Activated CD4-positive, alpha-beta memory T cell treated with anti-CD3 and anti-CD28 coated beads for 36 hours (primary cell): ENCODE results near the gene STN1. TPM values are rescaled to one million over a fixed set of nuclear protein-coding genes. Genes with fewer than 3 reads are reported as not detected.

ENCODE experiments used
- CTCF ChIA-PET: fragments of 350-600 bp; sonication (Branson Sonifier 250); formaldehyde crosslinking; loops from one replicate; lab custom pipeline; 2021; ENCODE audit warnings: antibody characterized with exemption, inconsistent platforms; lab: Charles Lee
- POLR2A ChIA-PET: fragments of 350-600 bp; sonication (Branson Sonifier 250); formaldehyde crosslinking; loops from one replicate; lab custom pipeline; 2021; ENCODE audit warnings: antibody characterized with exemption; lab: Charles Lee
- DNase-seq: peaks from one replicate; pipeline ENCODE4 v3.0.0-alpha.2; 2020
- H3K27ac Mint-ChIP-seq: one replicate; pipeline ENCODE4 v1.8.0; 2021; ENCODE audit warnings: mixed read lengths
- H3K27me3 Mint-ChIP-seq: one replicate; pipeline ENCODE4 v1.8.0; 2021; ENCODE audit warnings: mixed read lengths
- H3K36me3 Mint-ChIP-seq: one replicate; pipeline ENCODE4 v1.8.0; 2021; ENCODE audit warnings: mixed read lengths
- H3K4me1 Mint-ChIP-seq: one replicate; pipeline ENCODE4 v1.8.0; 2021; ENCODE audit warnings: low read depth, mixed read lengths
- H3K4me3 Mint-ChIP-seq: one replicate; pipeline ENCODE4 v1.8.0; 2021; ENCODE audit warnings: mild to moderate bottlenecking, mixed read lengths
- H3K9me3 Mint-ChIP-seq: one replicate; pipeline ENCODE4 v1.8.0; 2021; ENCODE audit warnings: mixed read lengths
- intact Hi-C: fragments of 100-400 bp; cut with micrococcal nuclease; formaldehyde crosslinking; loops from one replicate; pipeline ENCODE4 v1.15.1; 2023
- total RNA-seq, 2 experiments: library from RNA; stranded (reverse); gene quantifications; one replicate each; pipeline ENCODE4 v1.2.3, GENCODE V29; 2021

The STN1 gene
- total RNA-seq, 2 experiments from 2014 or later = 56.1 to 57.0 TPM

DNA sequence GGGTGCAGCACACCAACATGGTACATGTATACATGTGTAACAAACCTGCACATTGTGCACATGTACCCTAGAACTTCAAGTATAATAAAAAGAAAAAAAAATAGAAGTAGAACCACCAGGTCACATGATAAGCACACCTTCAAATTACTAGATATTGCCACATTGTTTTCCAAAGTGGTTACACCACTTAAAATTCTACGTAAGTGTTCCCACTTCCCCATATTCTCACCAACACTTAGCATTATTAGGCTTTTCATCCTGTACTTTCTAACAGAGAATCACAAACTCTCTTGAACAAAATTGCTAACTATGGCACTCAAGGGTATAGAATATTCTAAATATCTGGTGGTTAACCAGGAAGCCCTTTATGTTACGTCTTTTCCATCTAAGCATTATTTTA is 85.2 kb downstream of the STN1 start:
- Mint-ChIP-seq H3K27me3 (no peaks in the 10 kb centered on the region), H3K36me3 (no peaks in the 10 kb centered on the region), H3K4me3 (no peak overlapping the region), H3K4me1 (no peaks in the 10 kb centered on the region), H3K27ac (no peak overlapping the region), H3K9me3 (peaks cover 4% of the 10 kb centered on the region)
- no peak for DNase-seq
- intact Hi-C loops = no loop called here
- ChIA-PET POLR2A (no interaction called here), CTCF (no interaction called here)

Other genes with a start within 250 kb of the STN1 start
- 10 to 100 TPM in 1 of 2 experiments, 1 to 10 TPM in 1; 10.0 to 10.3 TPM for gene SH3PXD2A, start 62.6 kb downstream of the STN1 start, total RNA-seq
- gene SLK, start 49.0 kb upstream of the STN1 start, total RNA-seq = 10 to 100 TPM; 26.1 to 27.7 TPM
- gene COL17A1, start 167.7 kb upstream of the STN1 start, total RNA-seq = not detected
- gene SFR1, start 204.0 kb upstream of the STN1 start, total RNA-seq = 10 to 100 TPM; 16.8 to 19.2 TPM